Osteoblast (primary cell): Measurements from ENCODE around the gene TMEM115. TPM values are rescaled to one million over a fixed set of nuclear protein-coding genes. Genes with fewer than 3 reads are reported as not detected.
A peak's percentile ranks its signal among the peaks of the same experiment; 100 is the strongest.

ENCODE experiments used
- DNase-seq: peaks from one replicate; pipeline ENCODE4 v3.0.0; 2011; ENCODE audit warnings: low spot score, mixed read lengths; ENCODE audit not compliant: insufficient read length; ENCODE audit errors: missing footprints
- H2AFZ ChIP-seq: 2 replicates; pipeline ENCODE4 v1.6.0; 2011; ENCODE audit warnings: mild to moderate bottlenecking, low read length
- H3K27ac ChIP-seq: 2 replicates; pipeline ENCODE4 v1.5.1; 2011; ENCODE audit warnings: mild to moderate bottlenecking, low read depth, low read length, moderate library complexity
- H3K27me3 ChIP-seq: 2 replicates; pipeline ENCODE4 v1.6.0; 2012; ENCODE audit warnings: mild to moderate bottlenecking, control low read depth, inconsistent platforms, low read length, moderate library complexity; ENCODE audit not compliant: insufficient read depth
- H3K36me3 ChIP-seq: 2 replicates; pipeline ENCODE4 v1.5.1; 2011; ENCODE audit warnings: mild to moderate bottlenecking, low read length, control low read depth, moderate library complexity; ENCODE audit not compliant: insufficient read depth
- H3K4me1 ChIP-seq: 2 replicates; pipeline ENCODE4 v1.5.1; 2011; ENCODE audit warnings: mild to moderate bottlenecking, low read length, control low read depth, moderate library complexity; ENCODE audit not compliant: insufficient read depth
- H3K4me2 ChIP-seq: 2 replicates; pipeline ENCODE4 v1.6.0; 2011; ENCODE audit warnings: mild to moderate bottlenecking, low read length; ENCODE audit not compliant: insufficient read depth
- H3K4me3 ChIP-seq: fragments of 200-600 bp; sonication (generic); 3 replicates; pipeline ENCODE4 v1.5.1; 2012; ENCODE audit warnings: mild to moderate bottlenecking, low read length, inconsistent platforms; ENCODE audit not compliant: insufficient read depth
- H3K79me2 ChIP-seq: 2 replicates; pipeline ENCODE4 v1.6.0; 2012; ENCODE audit warnings: mild to moderate bottlenecking, low read length, control low read depth, inconsistent platforms; ENCODE audit not compliant: insufficient read depth
- H3K9me3 ChIP-seq: 2 replicates; pipeline ENCODE4 v1.5.1; 2011; ENCODE audit warnings: low read depth, low read length, control low read depth
- H4K20me1 ChIP-seq: 2 replicates; pipeline ENCODE4 v1.6.0; 2012; ENCODE audit warnings: mild to moderate bottlenecking, low read length, control low read depth; ENCODE audit not compliant: insufficient read depth
- total RNA-seq: library from RNA; depleted of rRNA; stranded (reverse); fragments of >200 nt; gene quantifications from 2 replicates; pipeline ENCODE4 v1.2.3, GENCODE V29; 2012
- TF ChIP-seq, protein P1 (sequence below): IDR thresholded peaks from 2 replicates; pipeline ENCODE4 v1.5.1; 2011; ENCODE audit warnings: mild to moderate bottlenecking, low read depth, low read length, moderate library complexity; ENCODE audit errors: extremely low read depth

The TMEM115 gene
- total RNA-seq, 1 donor = 73.1 TPM

- peak overlapping the region; percentile 20 for H3K27ac ChIP-seq
- H2AFZ ChIP-seq = no peak overlapping the region
- H4K20me1 ChIP-seq = peaks cover 70% of the 10 kb centered on the region
- TF ChIP-seq, protein P1, sequence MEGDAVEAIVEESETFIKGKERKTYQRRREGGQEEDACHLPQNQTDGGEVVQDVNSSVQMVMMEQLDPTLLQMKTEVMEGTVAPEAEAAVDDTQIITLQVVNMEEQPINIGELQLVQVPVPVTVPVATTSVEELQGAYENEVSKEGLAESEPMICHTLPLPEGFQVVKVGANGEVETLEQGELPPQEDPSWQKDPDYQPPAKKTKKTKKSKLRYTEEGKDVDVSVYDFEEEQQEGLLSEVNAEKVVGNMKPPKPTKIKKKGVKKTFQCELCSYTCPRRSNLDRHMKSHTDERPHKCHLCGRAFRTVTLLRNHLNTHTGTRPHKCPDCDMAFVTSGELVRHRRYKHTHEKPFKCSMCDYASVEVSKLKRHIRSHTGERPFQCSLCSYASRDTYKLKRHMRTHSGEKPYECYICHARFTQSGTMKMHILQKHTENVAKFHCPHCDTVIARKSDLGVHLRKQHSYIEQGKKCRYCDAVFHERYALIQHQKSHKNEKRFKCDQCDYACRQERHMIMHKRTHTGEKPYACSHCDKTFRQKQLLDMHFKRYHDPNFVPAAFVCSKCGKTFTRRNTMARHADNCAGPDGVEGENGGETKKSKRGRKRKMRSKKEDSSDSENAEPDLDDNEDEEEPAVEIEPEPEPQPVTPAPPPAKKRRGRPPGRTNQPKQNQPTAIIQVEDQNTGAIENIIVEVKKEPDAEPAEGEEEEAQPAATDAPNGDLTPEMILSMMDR = no peak
- H3K4me2 ChIP-seq = peak overlapping the region; percentile 91
- DNase-seq = no peak
- no peaks in the 10 kb centered on the region for H3K9me3 ChIP-seq
- H3K79me2 ChIP-seq = peaks cover 77% of the 10 kb centered on the region
- H3K4me3 ChIP-seq = peak overlapping the region; percentile 92
- H3K27me3 ChIP-seq = no peaks in the 10 kb centered on the region
- peaks cover 46% of the 10 kb centered on the region for H3K36me3 ChIP-seq
- peaks cover 55% of the 10 kb centered on the region for H3K4me1 ChIP-seq
These were observed 3.3 kb downstream of the TMEM115 start for GRCh38 chr3:50355829-50356552.

DNA sequence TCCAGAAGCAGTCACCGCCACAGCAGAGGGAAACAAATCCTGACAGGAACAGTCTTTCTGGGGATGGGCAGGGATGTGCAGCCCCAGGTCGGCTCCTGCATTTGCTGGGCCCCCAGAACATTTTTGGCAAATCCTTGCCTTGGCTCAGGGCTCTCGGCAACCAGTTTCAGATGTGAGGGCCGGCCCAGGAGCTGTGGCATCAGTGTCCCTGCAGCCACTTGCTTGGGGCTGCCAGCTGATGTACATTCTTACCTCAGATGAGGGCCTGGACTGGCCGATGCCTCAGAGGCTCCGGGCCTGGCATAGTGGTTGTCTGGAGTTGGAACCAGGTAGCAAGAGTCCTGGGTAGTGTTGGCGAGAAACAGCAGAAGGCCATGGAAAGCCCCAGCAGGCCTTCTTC lies 4.5 kb downstream of the TMEM115 start:
- H3K36me3 ChIP-seq = peaks cover 46% of the 10 kb centered on the region
- H3K27me3 ChIP-seq = no peaks in the 10 kb centered on the region
- peaks cover 70% of the 10 kb centered on the region for H4K20me1 ChIP-seq

DNA sequence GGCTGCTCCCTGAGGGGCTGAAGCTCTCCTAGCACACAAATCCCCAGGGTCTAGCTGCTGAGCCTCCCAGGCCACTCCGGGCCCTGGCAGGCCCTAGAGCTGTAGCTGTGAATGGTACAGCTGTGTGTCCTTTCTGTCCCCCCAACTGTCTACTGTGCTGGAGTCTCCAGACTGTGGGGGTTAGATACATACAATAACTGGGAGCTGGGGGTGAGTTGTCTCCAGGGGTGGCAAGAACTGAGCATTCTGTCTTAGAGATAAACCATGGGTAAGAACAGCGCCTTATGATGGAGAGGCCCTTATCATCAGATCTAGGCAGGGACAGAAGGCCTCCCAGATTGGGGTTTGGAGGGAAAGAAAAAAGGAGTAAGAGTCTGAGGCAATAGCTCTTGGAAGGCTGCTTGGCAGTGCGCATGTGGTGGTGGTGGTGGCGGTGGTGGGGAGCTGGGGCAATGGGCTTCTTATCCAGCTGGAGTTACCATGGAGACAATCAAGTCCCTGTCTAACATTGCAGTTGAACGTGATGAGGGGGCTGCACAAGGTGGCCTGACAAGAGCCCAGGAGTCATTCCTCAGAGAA lies 5.0 kb downstream of the TMEM115 start:
- Histone ChIP-seq H3K9me3 (no peaks in the 10 kb centered on the region), H3K4me1 (peaks cover 57% of the 10 kb centered on the region), H3K27ac (no peak overlapping the region), H3K79me2 (peaks cover 90% of the 10 kb centered on the region), H3K4me3 (no peak overlapping the region), H4K20me1 (peaks cover 70% of the 10 kb centered on the region), H3K36me3 (peaks cover 46% of the 10 kb centered on the region), H3K4me2 (no peak overlapping the region), H3K27me3 (no peaks in the 10 kb centered on the region), H2AFZ (no peak overlapping the region)
- no peak for DNase-seq
- TF ChIP-seq, protein P1 = no peak

More for the DNA sequence above, 4.5 kb downstream of the TMEM115 start:
- Histone ChIP-seq H3K27ac (no peak overlapping the region), H3K9me3 (no peaks in the 10 kb centered on the region), H3K79me2 (peaks cover 84% of the 10 kb centered on the region), H3K4me1 (peaks cover 58% of the 10 kb centered on the region), H3K4me3 (no peak overlapping the region), H3K4me2 (no peak overlapping the region), H2AFZ (no peak overlapping the region)
- DNase-seq = no peak
- TF ChIP-seq, protein P1 = no peak

GRCh38 chr3:50353245-50354004 lies 5.9 kb downstream of the TMEM115 start:
- Histone ChIP-seq H3K79me2 (peaks cover 88% of the 10 kb centered on the region), H3K27me3 (no peaks in the 10 kb centered on the region), H4K20me1 (peaks cover 65% of the 10 kb centered on the region), H3K4me1 (peaks cover 52% of the 10 kb centered on the region), H3K4me2 (no peak overlapping the region), H3K27ac (peak overlapping the region; percentile 64), H2AFZ (no peak overlapping the region), H3K9me3 (no peaks in the 10 kb centered on the region), H3K36me3 (peaks cover 52% of the 10 kb centered on the region), H3K4me3 (no peak overlapping the region)
- DNase-seq = no peak
- TF ChIP-seq, protein P1 = no peak
